Nephron (organoid): ENCODE results near the gene SRRM3.
"Not testable (repeated sequence)": the region's sequence is repeated elsewhere in the genome, so short reads cannot be mapped to it uniquely, and the experiment has no call there.

Experiments used
- H3K27ac Mint-ChIP-seq, 3 experiments: 2 replicates each; pipeline ENCODE4 v1.8.0; 2020; ENCODE audit warnings: mixed read lengths in 3 of 3, mild to moderate bottlenecking in 2 of 3, moderate library complexity in 1 of 3
- H3K27me3 Mint-ChIP-seq: 2 replicates; pipeline ENCODE4 v1.8.0; 2021; ENCODE audit warnings: low read depth, mild to moderate bottlenecking, moderate library complexity, mixed read lengths
- H3K36me3 Mint-ChIP-seq: 2 replicates; pipeline ENCODE4 v1.8.0; 2020; ENCODE audit warnings: low read depth, mixed read lengths
- H3K4me1 Mint-ChIP-seq: 2 replicates; pipeline ENCODE4 v1.8.0; 2020; ENCODE audit warnings: mixed read lengths
- H3K4me3 Mint-ChIP-seq, 3 experiments: 2 replicates each; pipeline ENCODE4 v1.8.0; 2020; ENCODE audit warnings: mild to moderate bottlenecking in 3 of 3, mixed read lengths in 3 of 3, moderate library complexity in 2 of 3
- H3K9me3 Mint-ChIP-seq: 2 replicates; pipeline ENCODE4 v1.8.0; 2020; ENCODE audit warnings: mixed read lengths
- CTCF ChIP-seq, 3 experiments: fragments of 200-600 bp; sonication (generic); IDR thresholded peaks; one replicate each; pipeline ENCODE4 v1.5.0; 2021; ENCODE audit warnings: antibody characterized with exemption in 3 of 3; ENCODE audit not compliant: unreplicated experiment in 3 of 3

Gene SRRM3

GRCh38 chr7:76268376-76268775 is 66.7 kb downstream of the SRRM3 start:
- Mint-ChIP-seq H3K36me3 (no peaks in the 10 kb centered on the region), H3K27ac (peak overlapping the region in 1 of 3 experiments; percentile 9), H3K9me3 (no peaks in the 10 kb centered on the region), H3K4me3 (peak overlapping the region; percentile 57 to 71 (median 67)), H3K27me3 (peaks cover 72% of the 10 kb centered on the region), H3K4me1 (peaks cover 25% of the 10 kb centered on the region)
- TF ChIP-seq CTCF (IDR thresholded peaks at IDR 0.05; ENCODE audit: unreplicated experiment in 3 of 3) = no peak

- Mint-ChIP-seq H3K27me3 (peaks cover 82% of the 10 kb centered on the region), H3K9me3 (no peaks in the 10 kb centered on the region), H3K4me3 (peak overlapping the region; percentile 51 to 74 (median 63)), H3K27ac (peak overlapping the region; percentile 48 to 71 (median 70)), H3K4me1 (peaks cover 31% of the 10 kb centered on the region), H3K36me3 (no peaks in the 10 kb centered on the region)
- no peak for TF ChIP-seq CTCF (IDR thresholded peaks at IDR 0.05; ENCODE audit: unreplicated experiment in 3 of 3)
Observed at GRCh38 chr7:76269895-76270294, 68.2 kb downstream of the SRRM3 start.

GRCh38 chr7:76271384-76271783 is 69.7 kb downstream of the SRRM3 start:
- H3K27ac Mint-ChIP-seq, H3K9me3 Mint-ChIP-seq, H3K4me3 Mint-ChIP-seq, H3K36me3 Mint-ChIP-seq: not testable (repeated sequence)
- peaks cover 90% of the 10 kb centered on the region for H3K27me3 Mint-ChIP-seq
- peaks cover 31% of the 10 kb centered on the region for H3K4me1 Mint-ChIP-seq

GRCh38 chr7:76272142-76272541 is 70.4 kb downstream of the SRRM3 start:
- H3K4me1 Mint-ChIP-seq = peaks cover 31% of the 10 kb centered on the region
- no peak overlapping the region for H3K27ac Mint-ChIP-seq
- no peak for TF ChIP-seq CTCF (IDR thresholded peaks at IDR 0.05; ENCODE audit: unreplicated experiment in 3 of 3)
- H3K27me3 Mint-ChIP-seq = peaks cover 89% of the 10 kb centered on the region
- H3K4me3 Mint-ChIP-seq = no peak overlapping the region
- H3K36me3 Mint-ChIP-seq = no peaks in the 10 kb centered on the region
- H3K9me3 Mint-ChIP-seq = no peaks in the 10 kb centered on the region

- Mint-ChIP-seq H3K27me3 (peaks cover 90% of the 10 kb centered on the region), H3K27ac (peak overlapping the region in 1 of 3 experiments; percentile 5), H3K9me3 (no peaks in the 10 kb centered on the region), H3K4me3 (peak overlapping the region in 1 of 3 experiments; percentile 2), H3K4me1 (peaks cover 31% of the 10 kb centered on the region), H3K36me3 (no peaks in the 10 kb centered on the region)
- TF ChIP-seq CTCF (IDR thresholded peaks at IDR 0.05; ENCODE audit: unreplicated experiment in 3 of 3) = no peak
Observed at GRCh38 chr7:76272851-76273497, 71.3 kb downstream of the SRRM3 start.

GRCh38 chr7:76273503-76273902 is 71.8 kb downstream of the SRRM3 start:
- no peak for TF ChIP-seq CTCF (IDR thresholded peaks at IDR 0.05; ENCODE audit: unreplicated experiment in 3 of 3)
- H3K27me3 Mint-ChIP-seq = peaks cover 90% of the 10 kb centered on the region
- H3K9me3 Mint-ChIP-seq = no peaks in the 10 kb centered on the region
- peak overlapping the region in 1 of 3 experiments; percentile 49 for H3K27ac Mint-ChIP-seq
- H3K4me1 Mint-ChIP-seq = peaks cover 27% of the 10 kb centered on the region
- no peaks in the 10 kb centered on the region for H3K36me3 Mint-ChIP-seq
- peak overlapping the region in 1 of 3 experiments; percentile 9 for H3K4me3 Mint-ChIP-seq
